GM23338 (cell line): ENCODE results near the gene ENPP7.

Experiments
- TF ChIP-seq, protein P1 (sequence below): IDR thresholded peaks from one replicate; pipeline ENCODE4 v1.6.1; 2018; ENCODE audit warnings: antibody characterized with exemption; ENCODE audit not compliant: unreplicated experiment
- TF ChIP-seq, protein P2 (sequence below), 2 experiments: fragments of 200-600 bp in 1 of 2; sonication (generic) in 1 of 2; conservative IDR thresholded peaks; 2 replicates each; pipeline versions ENCODE4 v1.5.1 to v1.6.1; 2016 to 2017; ENCODE audit warnings: antibody characterized with exemption in 2 of 2, low read depth in 2 of 2, mild to moderate bottlenecking in 2 of 2, moderate library complexity in 1 of 2

DNA sequence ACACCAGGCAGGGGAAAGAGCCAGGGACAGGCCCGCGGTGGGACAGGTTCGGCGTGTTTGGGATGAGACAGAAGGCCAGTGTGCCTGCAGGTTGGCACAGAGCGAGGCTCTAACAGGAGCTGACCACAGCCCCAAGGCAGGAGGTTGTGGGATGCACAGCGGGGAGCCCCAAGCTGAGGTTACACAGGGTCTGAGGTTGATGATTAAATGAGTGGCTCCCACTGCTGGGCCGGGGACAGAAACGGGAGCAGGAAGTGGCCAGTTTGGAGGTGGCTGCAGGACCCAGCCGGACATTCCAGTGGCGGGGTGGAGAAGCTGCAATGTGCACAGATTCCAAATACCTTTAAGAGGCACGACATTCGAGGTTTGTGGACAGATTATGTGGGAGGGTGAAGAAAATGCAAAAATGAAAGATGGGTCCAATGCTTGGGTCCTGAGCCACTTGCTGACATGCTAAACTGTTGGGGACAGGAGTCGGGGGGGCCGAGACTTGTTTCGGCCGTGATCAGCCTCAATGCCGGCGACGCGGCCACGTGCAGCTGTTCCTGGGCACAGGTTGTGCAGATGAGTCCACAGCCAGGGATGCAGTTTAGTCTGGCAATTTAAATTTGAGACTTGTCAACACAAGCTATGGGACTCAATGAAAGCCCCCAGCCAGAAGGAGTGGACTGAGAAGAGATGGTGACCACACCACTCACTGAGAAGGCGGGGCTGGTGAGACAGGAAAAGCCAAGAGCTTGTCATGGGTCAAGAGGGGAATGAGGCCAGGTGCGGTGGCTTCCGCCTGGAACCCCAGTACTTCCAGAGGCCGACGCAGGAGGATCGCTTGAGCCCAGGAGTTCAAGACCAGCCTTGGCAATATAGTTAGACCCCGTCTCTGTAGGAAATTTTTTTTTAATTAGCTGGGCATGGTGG, 8.7 kb downstream of the ENPP7 start:
- TF ChIP-seq, protein P1, sequence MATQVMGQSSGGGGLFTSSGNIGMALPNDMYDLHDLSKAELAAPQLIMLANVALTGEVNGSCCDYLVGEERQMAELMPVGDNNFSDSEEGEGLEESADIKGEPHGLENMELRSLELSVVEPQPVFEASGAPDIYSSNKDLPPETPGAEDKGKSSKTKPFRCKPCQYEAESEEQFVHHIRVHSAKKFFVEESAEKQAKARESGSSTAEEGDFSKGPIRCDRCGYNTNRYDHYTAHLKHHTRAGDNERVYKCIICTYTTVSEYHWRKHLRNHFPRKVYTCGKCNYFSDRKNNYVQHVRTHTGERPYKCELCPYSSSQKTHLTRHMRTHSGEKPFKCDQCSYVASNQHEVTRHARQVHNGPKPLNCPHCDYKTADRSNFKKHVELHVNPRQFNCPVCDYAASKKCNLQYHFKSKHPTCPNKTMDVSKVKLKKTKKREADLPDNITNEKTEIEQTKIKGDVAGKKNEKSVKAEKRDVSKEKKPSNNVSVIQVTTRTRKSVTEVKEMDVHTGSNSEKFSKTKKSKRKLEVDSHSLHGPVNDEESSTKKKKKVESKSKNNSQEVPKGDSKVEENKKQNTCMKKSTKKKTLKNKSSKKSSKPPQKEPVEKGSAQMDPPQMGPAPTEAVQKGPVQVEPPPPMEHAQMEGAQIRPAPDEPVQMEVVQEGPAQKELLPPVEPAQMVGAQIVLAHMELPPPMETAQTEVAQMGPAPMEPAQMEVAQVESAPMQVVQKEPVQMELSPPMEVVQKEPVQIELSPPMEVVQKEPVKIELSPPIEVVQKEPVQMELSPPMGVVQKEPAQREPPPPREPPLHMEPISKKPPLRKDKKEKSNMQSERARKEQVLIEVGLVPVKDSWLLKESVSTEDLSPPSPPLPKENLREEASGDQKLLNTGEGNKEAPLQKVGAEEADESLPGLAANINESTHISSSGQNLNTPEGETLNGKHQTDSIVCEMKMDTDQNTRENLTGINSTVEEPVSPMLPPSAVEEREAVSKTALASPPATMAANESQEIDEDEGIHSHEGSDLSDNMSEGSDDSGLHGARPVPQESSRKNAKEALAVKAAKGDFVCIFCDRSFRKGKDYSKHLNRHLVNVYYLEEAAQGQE = no peak
- TF ChIP-seq, protein P2, sequence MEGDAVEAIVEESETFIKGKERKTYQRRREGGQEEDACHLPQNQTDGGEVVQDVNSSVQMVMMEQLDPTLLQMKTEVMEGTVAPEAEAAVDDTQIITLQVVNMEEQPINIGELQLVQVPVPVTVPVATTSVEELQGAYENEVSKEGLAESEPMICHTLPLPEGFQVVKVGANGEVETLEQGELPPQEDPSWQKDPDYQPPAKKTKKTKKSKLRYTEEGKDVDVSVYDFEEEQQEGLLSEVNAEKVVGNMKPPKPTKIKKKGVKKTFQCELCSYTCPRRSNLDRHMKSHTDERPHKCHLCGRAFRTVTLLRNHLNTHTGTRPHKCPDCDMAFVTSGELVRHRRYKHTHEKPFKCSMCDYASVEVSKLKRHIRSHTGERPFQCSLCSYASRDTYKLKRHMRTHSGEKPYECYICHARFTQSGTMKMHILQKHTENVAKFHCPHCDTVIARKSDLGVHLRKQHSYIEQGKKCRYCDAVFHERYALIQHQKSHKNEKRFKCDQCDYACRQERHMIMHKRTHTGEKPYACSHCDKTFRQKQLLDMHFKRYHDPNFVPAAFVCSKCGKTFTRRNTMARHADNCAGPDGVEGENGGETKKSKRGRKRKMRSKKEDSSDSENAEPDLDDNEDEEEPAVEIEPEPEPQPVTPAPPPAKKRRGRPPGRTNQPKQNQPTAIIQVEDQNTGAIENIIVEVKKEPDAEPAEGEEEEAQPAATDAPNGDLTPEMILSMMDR (conservative IDR thresholded peaks at IDR 0.05; ENCODE audit: low read depth in 2 of 2) = no peak
